Neural cell (in vitro differentiated cells): Measurements from ENCODE around the gene HIPK2. TPM values are rescaled to one million over a fixed set of nuclear protein-coding genes. Genes with fewer than 3 reads are reported as not detected.

ENCODE experiments used
- H2AFZ ChIP-seq: fragments of 200-600, 300-800 bp; sonication (generic), shearing (Covaris generic); 2 replicates; pipeline ENCODE4 v1.6.0; 2014; ENCODE audit warnings: low read depth, mild to moderate bottlenecking, antibody characterized with exemption, low read length, moderate library complexity
- H3F3A ChIP-seq: fragments of 200-600 bp; shearing (Covaris generic); 2 replicates; pipeline ENCODE4 v1.6.1; 2016; ENCODE audit warnings: mild to moderate bottlenecking, moderate library complexity, mixed read lengths, antibody characterized with exemption, low read length; ENCODE audit not compliant: insufficient read depth, poor library complexity, severe bottlenecking
- H3K27ac ChIP-seq: fragments of 200-600, 300-800 bp; sonication (generic), shearing (Covaris generic); 2 replicates; pipeline ENCODE4 v1.5.1; 2014; ENCODE audit warnings: mild to moderate bottlenecking, low read length, moderate library complexity
- H3K27me3 ChIP-seq: fragments of 300-800, 200-600 bp; sonication (generic), shearing (Covaris generic); 2 replicates; pipeline ENCODE4 v1.6.0; 2014; ENCODE audit warnings: mild to moderate bottlenecking, low read depth, low read length, moderate library complexity; ENCODE audit not compliant: insufficient read depth
- H3K36me3 ChIP-seq: fragments of 300-800, 200-600 bp; sonication (generic), shearing (Covaris generic); 2 replicates; pipeline ENCODE4 v1.5.1; 2014; ENCODE audit warnings: mild to moderate bottlenecking, antibody characterized with exemption, low read length, moderate library complexity; ENCODE audit not compliant: insufficient read depth
- H3K4me2 ChIP-seq: fragments of 300-800, 200-600 bp; sonication (generic), shearing (Covaris generic); 2 replicates; pipeline ENCODE4 v1.6.0; 2014; ENCODE audit warnings: mild to moderate bottlenecking, low read length
- H3K4me3 ChIP-seq: fragments of 300-800, 200-600 bp; sonication (generic), shearing (Covaris generic); 2 replicates; pipeline ENCODE4 v1.5.1; 2014; ENCODE audit warnings: mild to moderate bottlenecking, low read length, moderate library complexity
- H3K79me2 ChIP-seq: fragments of 200-600 bp; shearing (Covaris generic); replicated peaks from 2 replicates; pipeline ENCODE4 v1.6.0; 2014; ENCODE audit warnings: mild to moderate bottlenecking, low read length, moderate library complexity; ENCODE audit not compliant: insufficient read depth
- H3K9ac ChIP-seq: fragments of 300-800, 200-600 bp; sonication (generic), shearing (Covaris generic); 2 replicates; pipeline ENCODE4 v1.6.1; 2016; ENCODE audit warnings: mild to moderate bottlenecking, low read length, mixed read lengths
- H3K9me2 ChIP-seq: fragments of 200-600 bp; shearing (Covaris generic); 2 replicates; pipeline ENCODE4 v1.6.1; 2016; ENCODE audit warnings: mild to moderate bottlenecking, low read length, mixed read lengths; ENCODE audit not compliant: insufficient read depth
- H3K9me3 ChIP-seq: fragments of 200-600, 300-800 bp; sonication (generic), shearing (Covaris generic); 2 replicates; pipeline ENCODE4 v1.6.1; 2016; ENCODE audit warnings: mild to moderate bottlenecking, mixed run types, low read length, moderate library complexity, mixed read lengths
- H4K20me1 ChIP-seq: fragments of 200-600 bp; shearing (Covaris generic); 2 replicates; pipeline ENCODE4 v1.6.1; 2016; ENCODE audit warnings: mild to moderate bottlenecking, mixed run types; ENCODE audit not compliant: insufficient read depth
- EP300 ChIP-seq: fragments of 450-650 bp; conservative IDR thresholded peaks from 2 replicates; pipeline ENCODE4 v1.6.1; 2014; ENCODE audit warnings: antibody characterized with exemption, mild to moderate bottlenecking, moderate library complexity; ENCODE audit not compliant: poor library complexity, severe bottlenecking
- EZH2 ChIP-seq: fragments of 200-600, 300-800 bp; shearing (Covaris generic), sonication (generic); IDR thresholded peaks from 2 replicates; pipeline ENCODE4 v1.6.1; 2014; ENCODE audit warnings: antibody characterized with exemption, low read length, borderline replicate concordance, mild to moderate bottlenecking; ENCODE audit not compliant: insufficient read depth, poor library complexity, severe bottlenecking
- MXI1 ChIP-seq: fragments of 450-650 bp; conservative IDR thresholded peaks from 2 replicates; pipeline ENCODE4 v1.6.1; 2014; ENCODE audit warnings: antibody characterized with exemption, mild to moderate bottlenecking; ENCODE audit not compliant: poor library complexity, severe bottlenecking
- POLR2AphosphoS5 ChIP-seq: IDR thresholded peaks from 2 replicates; pipeline ENCODE4 v1.6.1; 2012
- RAD21 ChIP-seq: fragments of 450-650 bp; conservative IDR thresholded peaks from 2 replicates; pipeline ENCODE4 v1.6.1; 2014; ENCODE audit warnings: antibody characterized with exemption, mild to moderate bottlenecking, moderate library complexity
- SMC3 ChIP-seq: fragments of 450-650 bp; conservative IDR thresholded peaks from 2 replicates; pipeline ENCODE4 v1.6.1; 2014; ENCODE audit warnings: antibody characterized with exemption, mild to moderate bottlenecking, moderate library complexity; ENCODE audit not compliant: poor library complexity
- TAF1 ChIP-seq: IDR thresholded peaks from 2 replicates; pipeline ENCODE4 v1.6.1; 2012; ENCODE audit warnings: low read depth
- polyA plus RNA-seq: library from polyadenylated mRNA; depleted of rRNA; stranded (reverse); fragments of >200 nt; gene quantifications from 2 replicates; pipeline ENCODE4 v1.2.3, GENCODE V29; 2014
- TF ChIP-seq, protein P1 (sequence below): IDR thresholded peaks from 2 replicates; pipeline ENCODE4 v1.6.1; 2012; ENCODE audit warnings: borderline replicate concordance
- TF ChIP-seq, protein P2 (sequence below): fragments of 450-650 bp; IDR thresholded peaks from 2 replicates; pipeline ENCODE4 v1.5.1; 2014; ENCODE audit warnings: antibody characterized with exemption, mild to moderate bottlenecking, moderate library complexity; ENCODE audit not compliant: poor library complexity, severe bottlenecking

The HIPK2 gene
- polyA plus RNA-seq, 1 donor from 2014 or later: 8.5 TPM

DNA sequence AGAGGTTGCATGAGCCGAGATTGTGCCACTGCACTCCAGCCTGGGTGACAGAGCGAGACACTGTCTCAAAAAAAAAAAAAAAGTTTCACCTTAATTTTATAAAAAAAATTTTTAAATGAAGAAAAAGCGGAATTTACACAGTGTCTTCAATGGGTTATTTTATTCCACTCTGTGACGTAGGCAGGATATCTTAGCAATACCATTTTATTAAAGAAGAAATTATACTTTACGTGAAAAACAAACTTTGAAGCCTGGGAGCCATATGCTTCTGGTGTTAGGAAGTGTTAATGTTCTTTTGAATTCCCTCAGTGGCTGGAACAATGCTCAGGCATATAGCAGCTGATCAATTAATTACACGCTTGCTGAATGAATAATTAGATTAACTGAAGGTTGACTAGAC, 176.6 kb downstream of the HIPK2 start:
- no peaks in the 10 kb centered on the region for H3K79me2 ChIP-seq
- H3K9ac ChIP-seq: no peak overlapping the region
- H3K9me3 ChIP-seq: no peaks in the 10 kb centered on the region
- H3K4me2 ChIP-seq: no peak overlapping the region
- no peaks in the 10 kb centered on the region for H4K20me1 ChIP-seq
- no peak overlapping the region for H3K27ac ChIP-seq
- TF ChIP-seq, protein P1, sequence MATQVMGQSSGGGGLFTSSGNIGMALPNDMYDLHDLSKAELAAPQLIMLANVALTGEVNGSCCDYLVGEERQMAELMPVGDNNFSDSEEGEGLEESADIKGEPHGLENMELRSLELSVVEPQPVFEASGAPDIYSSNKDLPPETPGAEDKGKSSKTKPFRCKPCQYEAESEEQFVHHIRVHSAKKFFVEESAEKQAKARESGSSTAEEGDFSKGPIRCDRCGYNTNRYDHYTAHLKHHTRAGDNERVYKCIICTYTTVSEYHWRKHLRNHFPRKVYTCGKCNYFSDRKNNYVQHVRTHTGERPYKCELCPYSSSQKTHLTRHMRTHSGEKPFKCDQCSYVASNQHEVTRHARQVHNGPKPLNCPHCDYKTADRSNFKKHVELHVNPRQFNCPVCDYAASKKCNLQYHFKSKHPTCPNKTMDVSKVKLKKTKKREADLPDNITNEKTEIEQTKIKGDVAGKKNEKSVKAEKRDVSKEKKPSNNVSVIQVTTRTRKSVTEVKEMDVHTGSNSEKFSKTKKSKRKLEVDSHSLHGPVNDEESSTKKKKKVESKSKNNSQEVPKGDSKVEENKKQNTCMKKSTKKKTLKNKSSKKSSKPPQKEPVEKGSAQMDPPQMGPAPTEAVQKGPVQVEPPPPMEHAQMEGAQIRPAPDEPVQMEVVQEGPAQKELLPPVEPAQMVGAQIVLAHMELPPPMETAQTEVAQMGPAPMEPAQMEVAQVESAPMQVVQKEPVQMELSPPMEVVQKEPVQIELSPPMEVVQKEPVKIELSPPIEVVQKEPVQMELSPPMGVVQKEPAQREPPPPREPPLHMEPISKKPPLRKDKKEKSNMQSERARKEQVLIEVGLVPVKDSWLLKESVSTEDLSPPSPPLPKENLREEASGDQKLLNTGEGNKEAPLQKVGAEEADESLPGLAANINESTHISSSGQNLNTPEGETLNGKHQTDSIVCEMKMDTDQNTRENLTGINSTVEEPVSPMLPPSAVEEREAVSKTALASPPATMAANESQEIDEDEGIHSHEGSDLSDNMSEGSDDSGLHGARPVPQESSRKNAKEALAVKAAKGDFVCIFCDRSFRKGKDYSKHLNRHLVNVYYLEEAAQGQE: no peak
- TF ChIP-seq EP300 (no peak), TAF1 (no peak), EZH2 (no peak), MXI1 (no peak), SMC3 (no peak), POLR2AphosphoS5 (no peak), RAD21 (no peak)
- TF ChIP-seq, protein P2, sequence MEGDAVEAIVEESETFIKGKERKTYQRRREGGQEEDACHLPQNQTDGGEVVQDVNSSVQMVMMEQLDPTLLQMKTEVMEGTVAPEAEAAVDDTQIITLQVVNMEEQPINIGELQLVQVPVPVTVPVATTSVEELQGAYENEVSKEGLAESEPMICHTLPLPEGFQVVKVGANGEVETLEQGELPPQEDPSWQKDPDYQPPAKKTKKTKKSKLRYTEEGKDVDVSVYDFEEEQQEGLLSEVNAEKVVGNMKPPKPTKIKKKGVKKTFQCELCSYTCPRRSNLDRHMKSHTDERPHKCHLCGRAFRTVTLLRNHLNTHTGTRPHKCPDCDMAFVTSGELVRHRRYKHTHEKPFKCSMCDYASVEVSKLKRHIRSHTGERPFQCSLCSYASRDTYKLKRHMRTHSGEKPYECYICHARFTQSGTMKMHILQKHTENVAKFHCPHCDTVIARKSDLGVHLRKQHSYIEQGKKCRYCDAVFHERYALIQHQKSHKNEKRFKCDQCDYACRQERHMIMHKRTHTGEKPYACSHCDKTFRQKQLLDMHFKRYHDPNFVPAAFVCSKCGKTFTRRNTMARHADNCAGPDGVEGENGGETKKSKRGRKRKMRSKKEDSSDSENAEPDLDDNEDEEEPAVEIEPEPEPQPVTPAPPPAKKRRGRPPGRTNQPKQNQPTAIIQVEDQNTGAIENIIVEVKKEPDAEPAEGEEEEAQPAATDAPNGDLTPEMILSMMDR: no peak
- H2AFZ ChIP-seq: no peak overlapping the region
- no peaks in the 10 kb centered on the region for H3K27me3 ChIP-seq
- H3K9me2 ChIP-seq: no peaks in the 10 kb centered on the region
- H3K4me3 ChIP-seq: no peak overlapping the region
- H3F3A ChIP-seq: no peaks in the 10 kb centered on the region
- H3K36me3 ChIP-seq: peaks cover 12% of the 10 kb centered on the region

DNA sequence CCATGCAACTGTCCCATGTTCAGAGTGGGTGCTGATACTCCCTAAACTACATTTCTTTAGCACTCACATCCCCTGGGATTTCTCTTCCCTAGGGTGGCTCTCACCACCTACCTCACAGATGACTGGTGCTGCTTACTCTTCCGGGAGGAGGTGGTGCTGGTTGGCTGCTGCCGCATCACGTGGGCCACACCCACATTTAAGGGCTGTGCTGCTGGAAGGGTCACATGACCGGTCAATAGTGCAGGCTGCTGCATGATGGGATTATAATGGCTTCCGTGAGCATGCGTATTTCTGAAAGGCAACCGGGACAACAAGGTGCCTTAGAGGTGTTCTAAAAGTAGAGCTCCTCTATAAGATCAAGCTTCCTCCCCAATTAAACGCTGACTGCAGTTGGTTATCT, 177.5 kb downstream of the HIPK2 start:
- Histone ChIP-seq H3K4me3 (no peak overlapping the region), H3K4me2 (no peak overlapping the region), H3F3A (no peaks in the 10 kb centered on the region), H3K9me2 (no peaks in the 10 kb centered on the region), H2AFZ (no peak overlapping the region), H3K27me3 (no peaks in the 10 kb centered on the region), H3K36me3 (peaks cover 12% of the 10 kb centered on the region), H3K9me3 (no peaks in the 10 kb centered on the region), H3K9ac (no peak overlapping the region), H3K79me2 (no peaks in the 10 kb centered on the region), H3K27ac (no peak overlapping the region), H4K20me1 (no peaks in the 10 kb centered on the region)
- no peak for TF ChIP-seq EZH2
- no peak for TF ChIP-seq SMC3
- TF ChIP-seq, protein P1: no peak
- TF ChIP-seq TAF1: no peak
- TF ChIP-seq, protein P2: no peak
- no peak for TF ChIP-seq POLR2AphosphoS5
- no peak for TF ChIP-seq MXI1
- no peak for TF ChIP-seq RAD21
- no peak for TF ChIP-seq EP300
